Hematopoietic multipotent progenitor cell treated with erythropoietin and hydrocortisone succinate and interleukin-3 and kit ligand, for 15 days (in vitro differentiated cells): ENCODE results near the gene RAD51B.

ENCODE experiments used
- DNase-seq: peaks from one replicate; pipeline ENCODE4 v3.0.0-alpha.2; 2015; ENCODE audit warnings: low spot score

Gene RAD51B

GRCh38 chr14:68234101-68234905, 414.7 kb downstream of the RAD51B start:
- DNase-seq, result no peak

GRCh38 chr14:68235011-68235410, 415.4 kb downstream of the RAD51B start:
- DNase-seq, result no peak

GRCh38 chr14:68236582-68237458, 417.2 kb downstream of the RAD51B start:
- no peak for DNase-seq

- no peak for DNase-seq
These were observed 419.0 kb downstream of the RAD51B start for GRCh38 chr14:68238551-68238950.

GRCh38 chr14:68238976-68239375, 419.4 kb downstream of the RAD51B start:
- no peak for DNase-seq

GRCh38 chr14:68239988-68240771, 420.6 kb downstream of the RAD51B start:
- no peak for DNase-seq

GRCh38 chr14:68241862-68242487, 422.4 kb downstream of the RAD51B start:
- DNase-seq, result no peak

GRCh38 chr14:68243450-68244010, 424.0 kb downstream of the RAD51B start:
- DNase-seq, result no peak

GRCh38 chr14:68244262-68244980, 424.8 kb downstream of the RAD51B start:
- no peak for DNase-seq

- peak; percentile 76 for DNase-seq
These were observed 425.8 kb downstream of the RAD51B start for GRCh38 chr14:68245146-68246073.

GRCh38 chr14:68246074-68246785, 426.7 kb downstream of the RAD51B start:
- no peak for DNase-seq

- DNase-seq, result no peak
These were observed 427.2 kb downstream of the RAD51B start for GRCh38 chr14:68246786-68247105.

- DNase-seq, result no peak
These were observed 427.7 kb downstream of the RAD51B start for GRCh38 chr14:68247274-68247673.

GRCh38 chr14:68247676-68248268, 428.2 kb downstream of the RAD51B start:
- DNase-seq, result no peak

GRCh38 chr14:68248481-68249255, 429.1 kb downstream of the RAD51B start:
- DNase-seq, result peak; percentile 57

GRCh38 chr14:68249661-68250451, 430.3 kb downstream of the RAD51B start:
- DNase-seq, result no peak
